ENCODE results near the gene SELENON. TPM values are rescaled to one million over a fixed set of nuclear protein-coding genes. Genes with fewer than 3 reads are reported as not detected.

Gene SELENON
- total and polyA plus RNA-seq, 12 donors: 8.7 to 105 (median 67.8) TPM

DNA sequence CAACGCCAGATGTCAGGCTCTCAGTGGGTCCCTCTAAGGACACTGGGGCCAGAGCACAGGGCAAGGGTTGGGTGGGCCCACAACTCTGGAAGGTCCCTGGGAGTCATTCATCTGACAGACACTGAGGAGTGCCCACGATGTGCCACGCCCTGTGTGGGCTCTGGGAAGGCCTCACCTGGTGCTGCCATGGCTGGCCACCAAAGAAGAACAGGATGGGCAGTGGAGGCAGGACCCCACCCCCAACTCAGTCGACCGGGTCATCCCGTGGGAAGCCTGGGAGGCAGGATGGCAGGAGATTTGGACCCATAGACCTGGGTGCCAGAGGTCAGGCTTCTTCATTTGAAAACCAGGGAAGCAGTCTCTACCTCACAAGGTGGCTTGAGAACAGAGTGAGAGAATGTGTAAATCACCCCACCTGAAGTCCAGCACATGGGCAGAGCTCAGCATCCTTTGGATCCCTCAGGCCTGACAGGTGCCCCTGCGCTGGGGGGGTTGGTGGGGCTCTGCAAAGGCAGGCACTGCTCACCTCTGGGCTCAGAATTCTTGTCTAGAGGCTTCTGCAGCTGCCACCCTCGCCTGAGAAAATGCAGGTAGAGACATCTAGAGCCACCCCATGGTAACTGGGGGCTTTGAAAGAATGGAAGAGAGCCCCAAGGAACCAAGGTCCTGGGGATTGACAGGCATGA lies 1.2 kb upstream of the SELENON start:
- Histone ChIP-seq H3K4me1 (replicated peaks in 1 of 2) (peaks cover 0 to 28% of the 10 kb centered on the region in 2 donors), H3K4me3 (no peak overlapping the region), H3K36me3 (replicated peaks in 1 of 2) (no peaks in the 10 kb centered on the region), H3K27ac (peak overlapping the region in 2 of 5 donors; percentile 48 to 85), H3K27me3 (no peaks in the 10 kb centered on the region), H3K9me3 (replicated peaks in 1 of 3) (no peaks in the 10 kb centered on the region)
- DNase-seq: no peak
- 80 to 88% (median 82%) methylated on average over 6 to 8 of the region's 8 CpGs for WGBS, 4 donors
- TF ChIP-seq POLR2A (IDR thresholded peaks at IDR 0.05): no peak
- TF ChIP-seq, protein P1, sequence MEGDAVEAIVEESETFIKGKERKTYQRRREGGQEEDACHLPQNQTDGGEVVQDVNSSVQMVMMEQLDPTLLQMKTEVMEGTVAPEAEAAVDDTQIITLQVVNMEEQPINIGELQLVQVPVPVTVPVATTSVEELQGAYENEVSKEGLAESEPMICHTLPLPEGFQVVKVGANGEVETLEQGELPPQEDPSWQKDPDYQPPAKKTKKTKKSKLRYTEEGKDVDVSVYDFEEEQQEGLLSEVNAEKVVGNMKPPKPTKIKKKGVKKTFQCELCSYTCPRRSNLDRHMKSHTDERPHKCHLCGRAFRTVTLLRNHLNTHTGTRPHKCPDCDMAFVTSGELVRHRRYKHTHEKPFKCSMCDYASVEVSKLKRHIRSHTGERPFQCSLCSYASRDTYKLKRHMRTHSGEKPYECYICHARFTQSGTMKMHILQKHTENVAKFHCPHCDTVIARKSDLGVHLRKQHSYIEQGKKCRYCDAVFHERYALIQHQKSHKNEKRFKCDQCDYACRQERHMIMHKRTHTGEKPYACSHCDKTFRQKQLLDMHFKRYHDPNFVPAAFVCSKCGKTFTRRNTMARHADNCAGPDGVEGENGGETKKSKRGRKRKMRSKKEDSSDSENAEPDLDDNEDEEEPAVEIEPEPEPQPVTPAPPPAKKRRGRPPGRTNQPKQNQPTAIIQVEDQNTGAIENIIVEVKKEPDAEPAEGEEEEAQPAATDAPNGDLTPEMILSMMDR (IDR thresholded peaks at IDR 0.05): no peak
- intact Hi-C loops (cut with DNase I): loop anchor here (5.0 to 10.0 kb wide), 2 partner anchors 94 to 187 kb away; no protein-coding TSS in a partner anchor

DNA sequence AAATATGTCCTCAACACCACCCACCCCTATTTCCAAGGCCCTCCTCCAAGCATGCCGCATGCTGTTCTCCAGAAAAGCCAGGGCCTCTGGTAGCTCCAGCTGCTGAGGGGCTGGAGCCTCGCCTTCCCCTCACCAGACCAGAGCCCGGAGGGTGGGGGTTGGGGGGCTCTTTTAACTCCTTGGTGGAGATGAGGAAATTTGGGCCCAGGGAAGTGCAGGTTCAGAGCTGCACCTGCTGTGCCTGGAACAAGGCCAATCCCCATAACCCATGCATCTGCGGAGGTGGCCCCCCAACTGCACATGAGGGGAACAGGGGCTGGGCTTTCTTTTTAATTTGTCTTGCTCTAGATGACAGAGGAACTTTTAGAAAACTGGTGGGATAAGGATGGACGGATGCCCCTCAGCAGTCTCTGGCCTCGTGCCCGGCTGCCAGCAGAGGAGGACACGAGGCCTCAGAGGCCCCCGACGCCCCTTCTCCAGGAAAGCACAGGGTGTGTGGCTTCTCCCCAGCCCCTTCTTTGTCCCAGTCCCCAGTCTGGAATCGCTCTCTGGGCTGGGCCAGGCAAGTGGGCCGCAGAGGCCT lies 550 bp upstream of the SELENON start:
- TF ChIP-seq POLR2A (IDR thresholded peaks at IDR 0.05): no peak
- TF ChIP-seq, protein P1 (IDR thresholded peaks at IDR 0.05): no peak
- no peaks in the 10 kb centered on the region for H3K9me3 ChIP-seq (replicated peaks in 1 of 3)
- H3K27ac ChIP-seq: peak overlapping the region in 3 of 5 donors; percentile 48 to 85 (median 73)
- WGBS, 4 donors: 23 to 32% (median 26%) methylated on average over 10 to 12 of the region's 12 CpGs
- no peak for DNase-seq
- peak overlapping the region in 1 of 4 donors; percentile 55 for H3K4me3 ChIP-seq
- peaks cover 0 to 32% of the 10 kb centered on the region in 2 donors for H3K4me1 ChIP-seq (replicated peaks in 1 of 2)
- H3K27me3 ChIP-seq: no peaks in the 10 kb centered on the region
- intact Hi-C loops (cut with DNase I): loop anchor here (5.0 to 10.0 kb wide), 2 partner anchors 95 to 187 kb away; no protein-coding TSS in a partner anchor
- no peaks in the 10 kb centered on the region for H3K36me3 ChIP-seq (replicated peaks in 1 of 2)

DNA sequence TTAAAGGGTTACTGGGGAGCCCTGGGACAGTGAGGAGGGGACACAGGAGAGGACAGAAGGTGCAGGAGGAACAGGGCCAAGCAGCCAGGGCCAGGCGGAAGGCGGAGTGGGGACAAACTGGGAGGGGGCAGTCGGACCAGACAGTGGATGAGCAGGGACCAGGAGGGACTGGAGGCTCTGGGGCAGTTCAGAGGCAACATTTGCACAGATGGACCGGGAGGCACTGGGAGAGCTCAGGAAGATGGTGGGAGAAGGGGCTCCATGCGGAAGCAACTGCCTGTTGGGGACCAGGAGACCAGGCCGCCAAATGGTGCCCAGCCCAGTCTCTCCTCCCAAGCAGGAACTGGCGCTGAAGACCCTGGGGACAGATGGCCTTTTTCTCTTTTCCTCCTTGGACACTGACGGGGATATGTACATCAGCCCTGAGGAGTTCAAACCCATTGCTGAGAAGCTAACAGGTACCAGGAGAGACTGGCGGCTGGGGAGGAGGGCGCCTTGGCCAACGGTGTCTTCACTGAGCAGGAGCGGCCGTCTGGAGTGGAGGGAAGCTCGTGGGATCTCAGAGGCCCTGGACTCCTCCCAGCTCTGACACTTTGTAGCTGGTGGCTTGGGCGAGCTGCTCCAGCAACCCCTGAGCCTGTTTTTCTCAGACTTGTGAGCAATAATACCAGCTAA lies 847 bp downstream of the SELENON start:
- intact Hi-C loops (cut with DNase I): no loop called here
- Histone ChIP-seq H3K9me3 (replicated peaks in 1 of 3) (no peaks in the 10 kb centered on the region), H3K27me3 (no peaks in the 10 kb centered on the region), H3K27ac (peak overlapping the region in 3 of 5 donors; percentile 8 to 85 (median 31)), H3K4me1 (replicated peaks in 1 of 2) (peaks cover 0 to 41% of the 10 kb centered on the region in 2 donors), H3K4me3 (peak overlapping the region; percentile 9 to 69 (median 30)), H3K36me3 (replicated peaks in 1 of 2) (no peaks in the 10 kb centered on the region)
- TF ChIP-seq POLR2A (IDR thresholded peaks at IDR 0.05): no peak
- TF ChIP-seq, protein P1 (IDR thresholded peaks at IDR 0.05): no peak
- peak in 1 of 7 donors; percentile 41 for DNase-seq
- WGBS, 4 donors: 38 to 65% (median 62%) methylated on average over 10 to 15 of the region's 15 CpGs

DNA sequence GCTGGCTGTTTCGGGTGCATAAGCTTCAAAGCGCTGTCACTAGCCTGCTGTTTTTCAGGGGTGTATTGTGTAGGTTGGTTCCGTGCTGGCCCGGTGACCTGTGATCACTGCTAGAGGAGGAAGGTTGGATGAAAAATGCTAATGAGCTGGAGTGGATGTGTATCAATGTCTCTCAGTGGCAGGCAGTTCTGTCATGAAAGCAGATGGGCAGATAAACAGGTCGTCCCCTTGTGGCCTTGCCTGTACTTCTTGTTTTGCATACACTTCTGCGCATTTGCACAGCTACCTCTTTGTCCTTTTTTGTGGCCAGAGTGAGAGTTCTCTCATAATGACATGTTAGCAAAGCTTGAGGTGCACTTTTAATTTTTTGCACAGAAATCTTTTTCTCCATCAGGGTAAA lies 2.9 kb downstream of the SELENON start:
- DNase-seq: no peak
- no peaks in the 10 kb centered on the region for H3K27me3 ChIP-seq
- H3K36me3 ChIP-seq (replicated peaks in 1 of 2): peaks cover 0 to 4% of the 10 kb centered on the region in 2 donors
- no peak overlapping the region for H3K4me3 ChIP-seq
- H3K9me3 ChIP-seq (replicated peaks in 1 of 3): no peaks in the 10 kb centered on the region
- H3K27ac ChIP-seq: no peak overlapping the region
- TF ChIP-seq, protein P1 (IDR thresholded peaks at IDR 0.05): no peak
- no peak for TF ChIP-seq POLR2A (IDR thresholded peaks at IDR 0.05)
- H3K4me1 ChIP-seq (replicated peaks in 1 of 2): peaks cover 5 to 49% of the 10 kb centered on the region in 2 donors
- WGBS, 4 donors: 44 to 71% (median 61%) methylated on average over 6 of the region's 6 CpGs
- intact Hi-C loops (cut with DNase I): no loop called here

Measured in adrenal gland (tissue), 12 donors.